ENCODE measurements around the gene CNEP1R1.
A peak's percentile ranks its signal among the peaks of the same experiment; 100 is the strongest.

CNEP1R1 gene

DNA sequence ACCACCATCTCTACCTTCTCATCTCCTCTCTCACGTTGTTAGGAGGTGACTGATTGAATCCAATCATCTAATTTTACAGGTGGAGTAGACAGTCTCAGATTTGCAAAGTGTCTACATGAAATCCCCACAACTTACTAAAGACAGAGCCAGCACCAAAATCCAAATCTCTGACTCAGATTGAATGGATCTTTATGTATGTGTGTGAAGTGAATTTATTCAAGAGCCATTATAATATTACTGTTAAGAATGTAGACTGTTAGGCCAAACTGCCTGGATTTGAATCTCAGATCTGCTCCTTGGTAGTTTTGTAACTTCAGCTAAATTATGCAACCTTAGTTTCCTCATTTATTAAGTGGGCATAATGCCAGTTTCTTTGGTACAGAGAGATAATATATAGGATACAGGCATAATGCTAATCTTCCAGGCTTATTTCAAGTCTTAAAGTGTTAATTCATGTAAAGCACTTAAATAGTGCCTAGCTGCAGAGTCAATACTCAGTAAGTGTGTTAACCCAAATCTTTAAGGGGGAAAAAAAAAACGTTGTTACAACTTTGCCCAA lies 12.7 kb downstream of the CNEP1R1 start:
- Histone ChIP-seq H3K27ac (ENCODE audit: low read depth, low read length) (peak overlapping the region; percentile 13), H3K9ac (ENCODE audit: low read length in 5 of 5) (peak overlapping the region in 1 of 5 donors; percentile 10)

DNA sequence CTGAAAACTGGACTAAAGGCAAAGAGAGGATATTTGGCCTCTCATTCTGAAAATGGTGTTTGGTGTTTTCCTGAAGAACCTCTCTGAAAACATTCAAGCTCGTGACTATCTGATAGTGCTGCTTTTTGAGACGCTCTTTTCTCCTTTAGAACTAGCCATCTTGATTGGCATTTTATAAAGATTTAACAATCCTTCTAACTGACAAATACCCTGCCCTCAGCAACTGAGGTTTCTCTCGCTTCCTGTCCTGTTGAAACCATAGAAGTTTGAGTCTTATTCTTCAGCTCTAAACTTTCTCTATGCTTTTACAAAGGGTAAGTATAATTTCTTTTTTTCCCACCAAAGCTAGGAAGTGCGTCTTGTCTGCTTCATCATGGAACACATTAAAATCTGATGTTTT lies 13.3 kb downstream of the CNEP1R1 start:
- peaks cover 16 to 30% (median 24%) of the 10 kb centered on the region in 5 donors for H3K36me3 ChIP-seq (ENCODE audit: control insufficient read depth in 5 of 5, insufficient read depth in 5 of 5, low read length in 5 of 5)
- H3K9ac ChIP-seq (ENCODE audit: low read length in 5 of 5): no peak overlapping the region
- no peak overlapping the region for H3K4me3 ChIP-seq (ENCODE audit: low read depth in 1 of 5, low read length in 5 of 5)
- H3K9me3 ChIP-seq (ENCODE audit: control insufficient read depth in 5 of 5, low read length in 5 of 5): no peaks in the 10 kb centered on the region
- peak overlapping the region; percentile 13 for H3K27ac ChIP-seq (ENCODE audit: low read depth, low read length)
- no peaks in the 10 kb centered on the region for H3K27me3 ChIP-seq (ENCODE audit: control insufficient read depth in 5 of 5, insufficient read depth in 4 of 5, low read length in 5 of 5)
- H3K4me1 ChIP-seq (ENCODE audit: control insufficient read depth in 5 of 5, insufficient read depth in 5 of 5, low read length in 5 of 5): peaks cover 0 to 19% (median 14%) of the 10 kb centered on the region in 5 donors

More for the DNA sequence above, 12.7 kb downstream of the CNEP1R1 start:
- peaks cover 0 to 19% (median 14%) of the 10 kb centered on the region in 5 donors for H3K4me1 ChIP-seq (ENCODE audit: control insufficient read depth in 5 of 5, insufficient read depth in 5 of 5, low read length in 5 of 5)
- H3K27me3 ChIP-seq (ENCODE audit: control insufficient read depth in 5 of 5, insufficient read depth in 4 of 5, low read length in 5 of 5): no peaks in the 10 kb centered on the region
- peaks cover 16 to 31% (median 25%) of the 10 kb centered on the region in 5 donors for H3K36me3 ChIP-seq (ENCODE audit: control insufficient read depth in 5 of 5, insufficient read depth in 5 of 5, low read length in 5 of 5)
- H3K4me3 ChIP-seq (ENCODE audit: low read depth in 1 of 5, low read length in 5 of 5): no peak overlapping the region
- H3K9me3 ChIP-seq (ENCODE audit: control insufficient read depth in 5 of 5, low read length in 5 of 5): no peaks in the 10 kb centered on the region

DNA sequence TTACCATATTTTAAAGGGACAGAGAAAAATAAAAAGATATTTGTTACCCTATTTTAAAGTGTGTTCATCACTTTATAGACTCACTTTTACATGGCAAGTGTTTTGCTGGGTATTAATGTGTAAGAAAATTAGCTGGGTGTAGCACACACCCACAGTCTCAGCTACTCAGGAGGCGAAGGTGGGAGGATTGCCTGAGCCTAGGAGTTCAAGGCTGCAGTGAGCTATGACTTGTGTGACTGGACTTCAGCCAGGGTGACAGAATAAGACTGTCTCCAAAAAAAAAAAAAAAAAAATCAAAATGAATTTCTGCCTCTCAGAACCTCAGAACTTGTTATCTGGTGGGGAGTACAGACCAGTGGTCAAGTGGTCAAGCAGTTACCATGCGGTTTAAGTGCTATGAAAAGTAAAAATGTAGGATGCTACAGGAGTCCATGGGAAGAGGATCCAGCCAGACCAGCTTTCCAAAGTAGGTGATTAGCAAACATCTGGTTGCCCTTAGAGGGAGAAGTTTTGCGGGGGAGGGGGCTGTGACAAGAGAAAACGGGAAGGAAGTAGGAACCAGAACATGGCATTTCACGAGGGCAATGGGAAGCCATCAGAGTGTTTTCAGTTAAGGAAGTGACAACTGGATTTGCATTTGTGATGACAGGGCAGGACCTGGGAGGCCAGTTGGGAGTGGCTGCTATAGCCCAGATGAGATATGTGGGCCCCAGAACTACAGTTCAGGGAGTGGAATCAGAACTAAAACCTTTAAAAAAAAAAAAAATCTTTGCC lies 13.9 kb downstream of the CNEP1R1 start:
- no peak overlapping the region for H3K9ac ChIP-seq (ENCODE audit: low read length in 5 of 5)
- H3K27ac ChIP-seq (ENCODE audit: low read depth, low read length): peak overlapping the region; percentile 13
- H3K4me1 ChIP-seq (ENCODE audit: control insufficient read depth in 5 of 5, insufficient read depth in 5 of 5, low read length in 5 of 5): peaks cover 0 to 19% (median 14%) of the 10 kb centered on the region in 5 donors

GRCh38 chr16:50040018-50040417 lies 15.0 kb downstream of the CNEP1R1 start:
- Histone ChIP-seq H3K27me3 (ENCODE audit: control insufficient read depth in 5 of 5, insufficient read depth in 4 of 5, low read length in 5 of 5) (no peaks in the 10 kb centered on the region), H3K27ac (ENCODE audit: low read depth, low read length) (no peak overlapping the region), H3K9me3 (ENCODE audit: control insufficient read depth in 5 of 5, low read length in 5 of 5) (no peaks in the 10 kb centered on the region), H3K4me1 (ENCODE audit: control insufficient read depth in 5 of 5, insufficient read depth in 5 of 5, low read length in 5 of 5) (peaks cover 0 to 19% (median 14%) of the 10 kb centered on the region in 5 donors), H3K9ac (ENCODE audit: low read length in 5 of 5) (no peak overlapping the region), H3K36me3 (ENCODE audit: control insufficient read depth in 5 of 5, insufficient read depth in 5 of 5, low read length in 5 of 5) (peaks cover 10 to 16% (median 12%) of the 10 kb centered on the region in 5 donors), H3K4me3 (ENCODE audit: low read depth in 1 of 5, low read length in 5 of 5) (no peak overlapping the region)

More for the DNA sequence above, 13.9 kb downstream of the CNEP1R1 start:
- Histone ChIP-seq H3K27me3 (ENCODE audit: control insufficient read depth in 5 of 5, insufficient read depth in 4 of 5, low read length in 5 of 5) (no peaks in the 10 kb centered on the region), H3K4me3 (ENCODE audit: low read depth in 1 of 5, low read length in 5 of 5) (no peak overlapping the region), H3K9me3 (ENCODE audit: control insufficient read depth in 5 of 5, low read length in 5 of 5) (no peaks in the 10 kb centered on the region), H3K36me3 (ENCODE audit: control insufficient read depth in 5 of 5, insufficient read depth in 5 of 5, low read length in 5 of 5) (peaks cover 16 to 26% (median 20%) of the 10 kb centered on the region in 5 donors)

DNA sequence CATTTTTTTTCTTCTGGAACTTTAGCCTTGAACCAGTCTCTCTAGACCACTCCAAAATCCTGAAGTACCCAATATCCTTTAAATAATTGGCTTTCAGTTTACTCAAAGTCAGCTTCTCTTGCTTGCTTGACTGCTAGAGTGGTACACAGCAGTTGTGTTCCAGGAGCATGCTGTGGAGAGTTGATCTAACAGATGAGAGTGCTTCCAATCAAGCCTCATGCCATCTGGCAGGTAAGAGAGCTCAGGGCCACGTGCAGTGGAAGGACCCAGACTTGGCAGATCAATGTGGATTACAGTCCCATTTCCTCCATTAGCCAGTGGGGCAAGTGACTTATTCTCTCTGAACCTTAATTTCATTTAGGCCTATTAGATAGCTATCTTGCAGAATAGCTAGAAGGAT lies 15.7 kb downstream of the CNEP1R1 start:
- Histone ChIP-seq H3K36me3 (ENCODE audit: control insufficient read depth in 5 of 5, insufficient read depth in 5 of 5, low read length in 5 of 5) (peaks cover 4 to 10% (median 6%) of the 10 kb centered on the region in 5 donors), H3K4me1 (ENCODE audit: control insufficient read depth in 5 of 5, insufficient read depth in 5 of 5, low read length in 5 of 5) (peaks cover 0 to 19% (median 14%) of the 10 kb centered on the region in 5 donors), H3K27ac (ENCODE audit: low read depth, low read length) (no peak overlapping the region), H3K4me3 (ENCODE audit: low read depth in 1 of 5, low read length in 5 of 5) (no peak overlapping the region), H3K9me3 (ENCODE audit: control insufficient read depth in 5 of 5, low read length in 5 of 5) (no peaks in the 10 kb centered on the region), H3K27me3 (ENCODE audit: control insufficient read depth in 5 of 5, insufficient read depth in 4 of 5, low read length in 5 of 5) (no peaks in the 10 kb centered on the region), H3K9ac (ENCODE audit: low read length in 5 of 5) (no peak overlapping the region)

DNA sequence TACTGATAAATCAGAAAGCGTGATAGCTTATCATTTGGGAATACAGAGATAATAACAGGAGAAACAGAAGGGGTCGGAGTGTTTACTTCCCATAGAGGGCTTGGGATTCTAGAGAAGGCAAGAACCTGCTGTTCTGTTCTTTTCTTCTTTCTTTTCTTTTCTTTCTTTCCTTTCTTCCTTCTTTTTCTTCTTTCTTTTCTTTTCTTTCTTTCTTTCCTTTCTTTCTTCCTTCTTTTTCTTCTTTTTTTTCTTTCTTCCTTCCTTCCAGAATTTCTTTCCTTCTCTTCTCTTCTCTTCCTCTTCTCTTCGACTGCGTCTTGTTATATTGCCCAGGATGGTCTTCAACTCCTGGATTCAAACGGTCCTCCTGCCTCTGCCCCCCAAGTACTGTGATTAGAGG lies 18.3 kb downstream of the CNEP1R1 start:
- Histone ChIP-seq H3K9ac (ENCODE audit: low read length in 5 of 5) (no peak overlapping the region), H3K4me3 (ENCODE audit: low read depth in 1 of 5, low read length in 5 of 5) (no peak overlapping the region), H3K36me3 (ENCODE audit: control insufficient read depth in 5 of 5, insufficient read depth in 5 of 5, low read length in 5 of 5) (no peaks in the 10 kb centered on the region), H3K9me3 (ENCODE audit: control insufficient read depth in 5 of 5, low read length in 5 of 5) (no peaks in the 10 kb centered on the region), H3K4me1 (ENCODE audit: control insufficient read depth in 5 of 5, insufficient read depth in 5 of 5, low read length in 5 of 5) (peaks cover 0 to 10% (median 7%) of the 10 kb centered on the region in 5 donors), H3K27ac (ENCODE audit: low read depth, low read length) (no peak overlapping the region), H3K27me3 (ENCODE audit: control insufficient read depth in 5 of 5, insufficient read depth in 4 of 5, low read length in 5 of 5) (peaks cover 0 to 4% (median 0%) of the 10 kb centered on the region in 5 donors)

- H3K9me3 ChIP-seq (ENCODE audit: control insufficient read depth in 5 of 5, low read length in 5 of 5): no peaks in the 10 kb centered on the region
- no peak overlapping the region for H3K27ac ChIP-seq (ENCODE audit: low read depth, low read length)
Measured at GRCh38 chr16:50045412-50045811, 20.4 kb downstream of the CNEP1R1 start.

DNA sequence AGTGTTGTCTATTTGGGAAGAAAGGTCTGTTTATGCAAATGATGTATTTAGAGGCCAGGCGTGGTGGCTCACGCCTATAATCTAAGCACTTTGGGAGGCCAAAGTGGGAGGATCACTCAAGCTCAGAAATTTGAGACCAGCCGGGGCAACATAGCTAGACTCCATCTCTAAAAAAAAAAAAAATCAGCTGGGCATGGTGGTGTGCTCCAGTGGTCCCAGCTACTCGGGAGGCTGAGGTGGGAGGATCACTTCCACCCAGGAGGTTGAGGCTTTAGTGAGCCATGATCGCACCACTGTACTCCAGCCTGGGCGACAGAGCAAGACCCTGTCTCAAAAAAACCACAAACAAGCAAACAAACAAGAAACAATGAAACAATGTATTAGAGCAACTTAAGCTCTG lies 21.8 kb downstream of the CNEP1R1 start:
- H3K36me3 ChIP-seq (ENCODE audit: control insufficient read depth in 5 of 5, insufficient read depth in 5 of 5, low read length in 5 of 5): no peaks in the 10 kb centered on the region
- no peaks in the 10 kb centered on the region for H3K4me1 ChIP-seq (ENCODE audit: control insufficient read depth in 5 of 5, insufficient read depth in 5 of 5, low read length in 5 of 5)
- H3K27me3 ChIP-seq (ENCODE audit: control insufficient read depth in 5 of 5, insufficient read depth in 4 of 5, low read length in 5 of 5): peaks cover 0 to 4% (median 0%) of the 10 kb centered on the region in 5 donors
- no peak overlapping the region for H3K27ac ChIP-seq (ENCODE audit: low read depth, low read length)
- no peaks in the 10 kb centered on the region for H3K9me3 ChIP-seq (ENCODE audit: control insufficient read depth in 5 of 5, low read length in 5 of 5)
- H3K4me3 ChIP-seq (ENCODE audit: low read depth in 1 of 5, low read length in 5 of 5): no peak overlapping the region
- no peak overlapping the region for H3K9ac ChIP-seq (ENCODE audit: low read length in 5 of 5)

More at GRCh38 chr16:50045412-50045811, 20.4 kb downstream of the CNEP1R1 start:
- H3K4me3 ChIP-seq (ENCODE audit: low read depth in 1 of 5, low read length in 5 of 5): no peak overlapping the region
- H3K27me3 ChIP-seq (ENCODE audit: control insufficient read depth in 5 of 5, insufficient read depth in 4 of 5, low read length in 5 of 5): peaks cover 0 to 4% (median 0%) of the 10 kb centered on the region in 5 donors
- H3K9ac ChIP-seq (ENCODE audit: low read length in 5 of 5): no peak overlapping the region
- H3K36me3 ChIP-seq (ENCODE audit: control insufficient read depth in 5 of 5, insufficient read depth in 5 of 5, low read length in 5 of 5): no peaks in the 10 kb centered on the region
- peaks cover 0 to under 1% (median 0%) of the 10 kb centered on the region in 5 donors for H3K4me1 ChIP-seq (ENCODE audit: control insufficient read depth in 5 of 5, insufficient read depth in 5 of 5, low read length in 5 of 5)

GRCh38 chr16:50047864-50048263 lies 22.8 kb downstream of the CNEP1R1 start:
- no peaks in the 10 kb centered on the region for H3K4me1 ChIP-seq (ENCODE audit: control insufficient read depth in 5 of 5, insufficient read depth in 5 of 5, low read length in 5 of 5)
- H3K36me3 ChIP-seq (ENCODE audit: control insufficient read depth in 5 of 5, insufficient read depth in 5 of 5, low read length in 5 of 5): no peaks in the 10 kb centered on the region
- no peak overlapping the region for H3K27ac ChIP-seq (ENCODE audit: low read depth, low read length)
- H3K4me3 ChIP-seq (ENCODE audit: low read depth in 1 of 5, low read length in 5 of 5): no peak overlapping the region
- H3K27me3 ChIP-seq (ENCODE audit: control insufficient read depth in 5 of 5, insufficient read depth in 4 of 5, low read length in 5 of 5): peaks cover 0 to 4% (median 0%) of the 10 kb centered on the region in 5 donors
- H3K9me3 ChIP-seq (ENCODE audit: control insufficient read depth in 5 of 5, low read length in 5 of 5): no peaks in the 10 kb centered on the region
- no peak overlapping the region for H3K9ac ChIP-seq (ENCODE audit: low read length in 5 of 5)

DNA sequence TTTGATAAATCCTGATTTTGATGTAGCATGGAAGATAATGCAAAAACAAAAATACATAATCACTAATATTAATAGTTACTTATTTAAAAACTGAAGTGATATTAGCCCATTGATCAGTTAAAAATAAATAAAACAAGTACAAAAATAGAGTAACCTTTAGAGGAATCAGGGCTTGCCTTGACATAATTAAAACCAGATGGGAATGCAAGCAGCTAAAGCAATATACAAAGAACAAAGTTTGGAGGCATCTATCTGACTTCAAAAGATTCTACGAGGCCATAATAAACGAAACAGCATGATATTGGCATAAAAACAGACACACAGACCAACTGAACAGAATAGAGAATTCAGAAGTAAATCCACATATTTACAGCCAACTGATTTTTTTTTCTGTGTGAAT lies 25.8 kb downstream of the CNEP1R1 start:
- Histone ChIP-seq H3K4me1 (ENCODE audit: control insufficient read depth in 5 of 5, insufficient read depth in 5 of 5, low read length in 5 of 5) (no peaks in the 10 kb centered on the region), H3K9ac (ENCODE audit: low read length in 5 of 5) (no peak overlapping the region), H3K4me3 (ENCODE audit: low read depth in 1 of 5, low read length in 5 of 5) (no peak overlapping the region), H3K27me3 (ENCODE audit: control insufficient read depth in 5 of 5, insufficient read depth in 4 of 5, low read length in 5 of 5) (peaks cover 0 to 4% (median 0%) of the 10 kb centered on the region in 5 donors), H3K27ac (ENCODE audit: low read depth, low read length) (no peak overlapping the region), H3K9me3 (ENCODE audit: control insufficient read depth in 5 of 5, low read length in 5 of 5) (peaks cover 0 to 4% (median 2%) of the 10 kb centered on the region in 5 donors), H3K36me3 (ENCODE audit: control insufficient read depth in 5 of 5, insufficient read depth in 5 of 5, low read length in 5 of 5) (no peaks in the 10 kb centered on the region)

All from subcutaneous abdominal adipose tissue (tissue), 5 donors.